ENCODE measurements around the gene HOXA9. TPM values are rescaled to one million over a fixed set of nuclear protein-coding genes. Genes with fewer than 3 reads are reported as not detected.

The HOXA9 gene
- total RNA-seq, 1 experiment from 2014 or later: 29.9 TPM

DNA sequence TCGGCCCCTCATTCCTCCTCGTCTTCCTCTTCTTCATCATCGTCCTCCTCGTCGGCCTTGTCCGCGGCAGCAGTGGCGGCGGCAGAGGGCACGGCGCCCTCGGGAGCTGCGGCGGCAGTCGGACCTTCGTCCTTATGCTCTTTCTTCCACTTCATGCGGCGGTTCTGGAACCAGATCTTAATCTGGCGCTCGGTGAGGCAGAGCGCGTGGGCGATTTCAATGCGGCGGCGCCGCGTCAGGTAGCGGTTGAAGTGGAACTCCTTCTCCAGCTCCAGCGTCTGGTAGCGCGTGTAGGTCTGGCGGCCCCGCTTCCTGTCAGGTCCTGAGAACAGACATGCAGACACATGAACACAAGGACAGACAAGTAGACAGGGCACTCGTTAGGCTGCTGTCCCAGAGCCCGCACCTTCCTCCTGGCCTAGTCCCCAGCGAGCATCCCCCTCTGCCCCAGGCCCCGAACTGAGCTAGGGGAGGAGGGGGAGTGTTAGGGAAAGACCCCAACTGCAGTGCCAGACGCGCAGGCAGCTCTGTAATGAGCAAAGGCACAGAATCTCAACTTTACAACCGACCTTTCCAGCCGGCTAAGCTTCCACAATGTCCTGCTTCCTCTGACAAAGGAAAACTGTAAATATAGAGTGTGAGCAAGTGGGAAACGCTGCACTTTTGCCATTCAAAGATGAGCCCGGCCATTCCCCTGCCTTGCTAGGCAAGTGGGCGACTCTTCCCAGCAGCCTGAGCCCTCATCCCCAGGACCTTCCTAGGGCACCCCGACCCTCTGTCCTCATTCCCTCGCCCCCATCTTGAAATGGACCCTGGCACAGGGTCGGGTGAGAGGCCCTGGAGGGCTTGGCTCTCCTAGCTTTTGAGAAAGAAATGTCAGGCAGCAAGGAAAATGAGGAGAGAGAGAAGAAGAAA is 10.2 kb downstream of the HOXA9 start:
- no peaks in the 10 kb centered on the region for H3K36me3 ChIP-seq
- peak overlapping the region; percentile 83 for H3K4me3 ChIP-seq
- H3K27me3 ChIP-seq: no peaks in the 10 kb centered on the region
- H3K9me3 ChIP-seq: no peaks in the 10 kb centered on the region
- DNase-seq: no peak

DNA sequence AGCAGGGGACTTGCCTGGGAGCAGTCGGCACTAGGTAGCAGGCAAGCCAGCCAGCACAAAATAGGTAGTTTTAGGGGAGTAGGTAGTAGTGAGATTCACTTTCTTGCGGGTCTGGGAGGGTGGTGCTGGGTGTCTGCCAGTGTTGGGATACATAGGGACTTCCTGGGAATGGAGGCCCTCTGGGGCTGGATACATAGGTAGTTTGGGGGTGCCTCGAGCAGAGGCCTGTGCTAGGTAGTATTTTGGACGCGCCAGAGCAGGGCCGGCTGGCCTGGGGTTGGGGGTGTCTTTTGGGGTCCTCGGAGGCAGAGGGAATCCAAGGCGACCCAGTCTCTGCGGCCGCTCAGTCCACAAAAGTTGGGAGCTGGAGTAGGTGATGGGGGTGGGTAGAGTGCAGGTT is 11.0 kb downstream of the HOXA9 start:
- H3K4me3 ChIP-seq: no peak overlapping the region
- no peaks in the 10 kb centered on the region for H3K36me3 ChIP-seq
- no peaks in the 10 kb centered on the region for H3K27me3 ChIP-seq
- no peak for DNase-seq
- H3K9me3 ChIP-seq: no peaks in the 10 kb centered on the region

DNA sequence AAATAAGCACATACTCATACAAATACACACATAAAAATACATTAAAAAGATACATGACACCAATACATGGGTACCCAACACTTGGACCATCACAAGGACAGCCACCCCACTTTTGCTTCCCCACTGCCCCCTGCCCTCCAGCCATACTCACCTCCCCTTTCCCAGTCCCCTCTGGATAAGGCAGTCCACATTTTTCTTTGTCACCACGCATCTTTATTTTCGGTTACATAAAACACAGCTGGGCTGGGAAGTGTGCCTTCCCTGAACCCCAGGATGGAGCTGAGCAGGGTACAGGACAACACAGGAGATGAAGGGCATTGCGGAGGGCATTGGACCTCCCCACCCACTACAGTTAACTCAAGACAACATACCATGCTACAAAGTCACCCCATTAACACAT is 11.8 kb downstream of the HOXA9 start:
- no peaks in the 10 kb centered on the region for H3K9me3 ChIP-seq
- no peaks in the 10 kb centered on the region for H3K36me3 ChIP-seq
- no peaks in the 10 kb centered on the region for H3K27me3 ChIP-seq
- no peak overlapping the region for H3K4me3 ChIP-seq
- no peak for DNase-seq

DNA sequence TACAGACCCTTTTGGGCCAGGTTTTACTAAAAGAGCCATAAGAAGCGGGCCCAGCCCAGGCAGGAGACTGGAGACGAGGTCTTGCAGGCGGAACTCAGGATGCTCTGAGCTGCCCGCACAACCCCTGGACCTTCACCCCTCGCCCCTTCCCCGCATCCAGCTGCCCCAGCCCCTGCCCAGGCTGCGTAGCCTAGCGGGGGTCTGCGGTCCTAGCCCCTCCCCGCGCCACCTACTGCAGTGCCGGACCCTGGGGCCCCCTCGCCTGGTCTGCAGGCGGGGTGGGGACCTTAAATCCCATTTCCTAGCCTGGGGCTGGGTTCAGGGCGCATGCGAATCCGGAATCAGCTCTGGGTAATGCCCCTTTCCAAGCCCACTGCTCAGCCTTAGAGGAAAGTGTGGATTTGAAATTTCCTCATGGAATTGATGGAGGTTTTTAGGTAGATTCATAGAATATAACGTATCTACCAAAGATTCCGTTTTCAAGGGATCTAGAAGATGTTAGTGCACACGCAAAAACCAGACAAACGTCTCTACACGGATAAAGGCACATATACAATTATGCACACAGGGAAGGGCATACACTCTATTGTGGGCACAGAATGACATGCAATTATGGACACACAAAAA is 12.4 kb downstream of the HOXA9 start:
- Histone ChIP-seq H3K4me3 (peak overlapping the region; percentile 53), H3K36me3 (no peaks in the 10 kb centered on the region), H3K9me3 (no peaks in the 10 kb centered on the region), H3K27me3 (no peaks in the 10 kb centered on the region)
- DNase-seq: no peak

DNA sequence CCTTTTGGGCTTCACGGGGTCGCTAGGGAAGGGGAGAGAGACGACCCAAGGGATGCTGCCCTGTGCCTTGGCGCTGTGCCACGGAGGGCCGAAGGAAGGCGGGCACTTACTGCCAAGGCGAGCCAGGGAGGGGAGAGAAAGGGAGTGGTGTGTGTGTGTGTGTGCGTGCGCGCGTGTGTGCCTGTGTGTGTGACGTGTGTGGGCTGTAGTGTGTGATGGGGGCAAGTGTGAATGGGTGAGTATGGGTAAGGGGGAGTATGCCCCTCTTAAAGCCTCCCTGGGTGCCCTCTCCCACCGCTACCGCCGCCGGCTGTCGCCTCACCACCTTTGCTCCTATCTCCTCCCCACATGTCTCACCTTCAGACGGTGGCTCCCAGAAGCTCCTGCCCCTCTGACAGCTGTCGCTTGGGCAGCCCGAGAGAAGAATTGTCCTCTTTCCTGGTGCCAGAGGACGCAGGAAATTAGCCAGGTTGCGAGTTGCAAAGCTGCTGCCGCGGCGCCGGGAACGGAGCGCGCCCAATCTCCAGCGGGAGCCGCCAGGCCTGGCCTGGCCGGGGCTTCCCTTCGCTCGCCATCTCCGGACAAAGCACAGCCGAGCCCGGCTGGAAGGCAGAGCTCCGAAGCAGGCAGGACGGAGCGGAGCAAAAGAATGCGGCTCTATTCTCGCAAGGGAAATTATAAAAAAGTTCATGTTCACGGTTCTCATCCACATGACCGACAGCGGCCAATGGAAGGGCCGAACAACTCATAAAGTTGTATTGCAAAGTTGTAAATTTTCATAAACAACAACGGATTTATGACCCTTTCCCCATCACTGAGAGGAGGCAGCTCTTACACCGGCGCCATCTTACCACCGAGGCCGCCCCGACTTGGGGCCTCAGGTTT is 13.2 kb downstream of the HOXA9 start, which contains the start of gene HOXA3:
Gene HOXA3, minus strand, starts transcription at position 653 of the 885 bp plus-strand sequence. CDS start 41,943 bp downstream, outside the sequence.
- H3K4me3 ChIP-seq: peak within 1 kb of the TSS; percentile 53
- no peaks in the 10 kb centered on the region for H3K36me3 ChIP-seq
- no peaks in the 10 kb centered on the region for H3K27me3 ChIP-seq
- no peaks in the 10 kb centered on the region for H3K9me3 ChIP-seq
- peak; percentile 60 for DNase-seq

DNA sequence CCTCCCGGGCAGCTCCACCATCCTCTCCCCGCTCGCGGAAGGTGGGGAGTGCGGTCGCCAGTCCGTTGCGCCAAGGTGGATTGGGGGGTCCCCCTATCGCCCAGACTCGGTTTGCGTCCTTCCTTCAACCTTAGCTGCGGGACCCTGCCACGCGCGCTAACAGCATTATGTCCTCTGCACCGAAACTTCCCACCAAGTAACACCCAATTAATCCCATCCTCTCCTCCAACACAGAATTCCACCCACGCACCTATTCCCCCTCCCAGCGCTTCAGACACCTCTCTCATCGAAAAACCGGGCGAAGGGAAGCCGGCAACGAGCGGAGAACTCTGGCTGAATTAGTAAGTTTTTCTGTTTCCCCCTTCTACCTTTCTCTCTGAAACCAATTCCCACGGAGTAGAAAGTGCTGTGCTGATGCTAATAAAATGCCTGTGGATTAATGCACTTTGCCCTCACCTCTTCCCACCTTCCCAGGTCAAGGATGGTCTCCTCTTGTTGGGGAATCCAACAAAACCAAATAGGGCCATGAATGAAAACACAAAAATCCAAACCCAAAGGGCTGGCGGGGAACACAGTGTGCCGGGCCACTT is 13.9 kb downstream of the HOXA9 start:
- Histone ChIP-seq H3K27me3 (no peaks in the 10 kb centered on the region), H3K4me3 (peak overlapping the region; percentile 53), H3K9me3 (no peaks in the 10 kb centered on the region), H3K36me3 (no peaks in the 10 kb centered on the region)
- peak; percentile 59 for DNase-seq

DNA sequence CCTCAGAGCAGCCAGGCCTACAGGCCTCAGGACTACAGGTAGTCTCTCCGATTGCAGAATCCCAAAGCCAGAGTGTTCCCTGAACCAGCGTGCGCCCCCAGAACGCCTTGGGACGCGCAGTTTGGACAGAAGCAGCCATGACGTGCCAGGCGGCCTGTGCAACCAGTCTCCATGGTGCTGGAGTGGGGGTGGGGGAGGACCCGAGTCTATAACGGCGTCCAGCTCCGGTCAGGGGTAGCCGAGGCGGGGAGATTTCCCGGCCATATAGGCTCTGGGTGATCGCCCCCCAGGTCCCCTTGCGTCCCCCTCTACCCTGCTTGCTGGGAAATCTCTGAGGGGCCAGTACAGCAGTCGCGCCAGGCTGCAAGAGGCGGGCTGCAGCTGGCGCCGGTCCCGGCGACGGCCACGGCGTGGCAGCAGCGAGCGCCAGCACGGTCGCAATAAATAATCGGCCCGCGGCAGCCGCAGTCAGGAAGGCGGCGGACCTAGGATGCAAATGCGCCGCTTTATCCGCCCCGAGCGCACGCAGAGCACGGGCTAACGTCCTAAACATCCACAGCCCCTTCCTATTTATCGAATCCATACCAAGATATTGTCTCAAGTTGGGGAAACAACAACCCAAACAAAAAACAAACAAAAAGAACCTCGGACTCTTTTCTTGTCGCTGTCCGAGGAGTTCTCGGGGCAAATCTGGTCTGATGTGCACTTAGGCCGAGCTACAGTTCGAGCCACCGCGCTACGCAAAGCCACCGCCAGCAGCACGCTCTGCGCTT is 14.6 kb downstream of the HOXA9 start:
- Histone ChIP-seq H3K27me3 (no peaks in the 10 kb centered on the region), H3K9me3 (no peaks in the 10 kb centered on the region), H3K4me3 (peak overlapping the region; percentile 53), H3K36me3 (peaks cover 3% of the 10 kb centered on the region; the same call in 1 of the 2 replicates)
- peak; percentile 86 for DNase-seq

DNA sequence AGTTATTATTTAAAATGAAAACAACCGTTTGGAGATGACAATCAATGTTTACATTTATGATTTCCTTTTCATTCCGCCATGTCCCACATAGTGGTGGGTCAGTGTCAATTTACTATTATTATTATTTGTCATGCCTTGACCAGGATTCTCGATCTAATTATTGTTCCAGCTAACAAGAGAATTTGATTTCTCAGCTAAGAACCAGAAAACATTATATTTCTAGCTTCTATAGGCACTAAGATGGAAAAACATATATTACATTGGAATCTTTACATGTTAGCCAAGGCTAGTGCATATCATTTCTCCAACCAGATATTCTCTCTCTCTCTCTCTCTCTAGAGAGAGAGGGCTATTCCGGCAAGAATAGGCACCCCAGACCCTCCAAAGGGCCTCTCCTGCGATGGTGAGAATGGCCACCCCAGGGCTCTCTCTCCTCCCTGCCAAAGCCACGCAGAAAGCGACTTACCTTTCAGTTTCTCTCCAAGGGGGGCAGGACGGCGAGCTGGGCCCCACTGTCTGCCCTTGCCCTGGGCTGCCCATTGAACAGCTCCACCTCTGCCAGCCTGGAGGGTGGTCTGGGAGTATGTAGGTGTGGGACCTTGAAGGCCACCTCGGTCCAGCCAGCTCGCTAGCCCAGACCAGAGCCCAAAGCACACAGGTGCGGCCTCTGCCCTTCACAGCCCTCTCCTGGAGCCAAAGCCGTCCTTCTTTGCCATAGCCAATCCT is 15.3 kb downstream of the HOXA9 start:
- DNase-seq: no peak
- Histone ChIP-seq H3K4me3 (peak overlapping the region; percentile 53), H3K9me3 (no peaks in the 10 kb centered on the region), H3K27me3 (no peaks in the 10 kb centered on the region), H3K36me3 (peaks cover 7% of the 10 kb centered on the region; the same call in 1 of the 2 replicates)

DNA sequence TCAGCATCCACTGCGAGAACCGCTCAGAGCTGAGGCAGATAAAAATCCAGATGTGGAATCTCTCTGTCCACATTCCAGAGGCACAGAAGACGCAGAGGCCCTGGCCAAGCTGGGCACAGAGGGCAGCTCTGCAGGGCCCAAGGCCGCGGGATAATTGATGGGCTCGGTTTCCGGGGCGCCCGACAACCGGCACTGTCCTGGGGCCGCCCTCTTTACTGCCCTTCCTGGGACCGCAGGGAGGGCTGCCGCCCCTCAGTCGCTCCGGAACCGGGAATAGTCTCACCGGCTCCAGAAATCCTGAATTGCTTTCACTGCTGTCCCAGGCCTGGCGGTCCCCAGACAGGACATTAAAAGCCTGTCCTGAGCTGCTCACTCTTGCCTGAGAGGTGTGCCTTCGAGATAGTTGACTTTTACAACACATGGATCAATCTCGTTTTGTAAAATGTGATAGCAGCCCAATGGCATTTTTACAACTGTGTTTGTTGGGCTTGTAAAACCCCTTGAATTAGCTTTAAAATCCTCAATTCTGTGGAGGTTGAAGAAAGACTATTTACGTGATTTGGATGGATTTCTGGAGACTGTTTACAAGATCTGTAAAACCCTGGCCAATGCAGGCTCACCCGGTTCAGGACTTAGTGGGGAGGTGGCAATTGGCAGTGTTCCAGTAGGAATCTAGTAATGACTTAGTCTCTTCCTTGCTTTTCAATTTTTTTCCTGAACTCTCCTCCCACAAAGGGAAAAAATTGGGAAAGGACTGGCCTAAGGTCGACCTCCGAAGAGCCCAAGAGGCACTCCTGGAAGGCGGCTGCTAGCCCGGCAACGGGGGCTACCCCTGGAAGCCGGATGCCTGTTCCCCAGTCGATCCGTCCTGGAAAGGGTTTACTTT is 16.3 kb downstream of the HOXA9 start:
- peaks cover 14% of the 10 kb centered on the region; the same call in 1 of the 2 replicates for H3K36me3 ChIP-seq
- DNase-seq: peak; percentile 41
- H3K9me3 ChIP-seq: no peaks in the 10 kb centered on the region
- H3K4me3 ChIP-seq: peak overlapping the region; percentile 53
- no peaks in the 10 kb centered on the region for H3K27me3 ChIP-seq

DNA sequence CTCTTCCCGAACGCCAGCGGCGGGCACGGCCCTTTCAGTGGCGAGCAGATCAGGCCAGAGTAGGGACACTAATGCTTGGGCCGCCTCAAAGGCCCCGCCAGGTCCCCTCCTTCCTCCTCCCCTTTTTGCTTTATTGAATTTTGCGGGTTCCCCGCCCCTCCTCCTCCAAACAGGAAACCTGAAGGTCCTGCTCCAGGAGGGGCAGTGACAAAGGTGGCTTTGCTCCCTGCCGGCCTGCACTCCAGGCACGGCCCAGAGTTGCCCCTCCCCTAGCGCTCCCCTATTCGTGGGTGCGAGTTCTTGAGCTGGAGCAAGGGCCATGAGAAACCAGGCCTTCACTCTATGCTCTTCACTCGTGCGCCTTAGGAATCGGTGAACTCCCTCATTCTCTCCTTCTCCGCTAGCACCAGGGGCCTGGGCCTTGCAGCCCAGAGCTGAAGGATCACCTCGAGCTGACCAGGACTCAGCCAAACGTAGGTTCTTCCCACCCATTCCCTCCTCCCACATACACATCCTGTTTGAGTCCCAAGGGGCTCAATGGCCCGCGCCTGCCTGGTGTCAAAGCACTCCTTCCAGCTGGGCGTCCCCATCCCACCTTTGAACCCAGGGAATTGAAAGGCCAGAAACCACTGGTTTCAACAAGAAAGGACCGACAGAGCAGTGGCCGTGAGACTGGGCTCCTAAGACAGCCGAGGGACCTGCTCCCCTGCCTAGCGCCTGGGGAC is 17.1 kb downstream of the HOXA9 start:
- Histone ChIP-seq H3K36me3 (peaks cover 14% of the 10 kb centered on the region; the same call in 1 of the 2 replicates), H3K27me3 (no peaks in the 10 kb centered on the region), H3K9me3 (no peaks in the 10 kb centered on the region), H3K4me3 (peak overlapping the region; percentile 53; the same call in 1 of the 2 replicates)
- DNase-seq: no peak

DNA sequence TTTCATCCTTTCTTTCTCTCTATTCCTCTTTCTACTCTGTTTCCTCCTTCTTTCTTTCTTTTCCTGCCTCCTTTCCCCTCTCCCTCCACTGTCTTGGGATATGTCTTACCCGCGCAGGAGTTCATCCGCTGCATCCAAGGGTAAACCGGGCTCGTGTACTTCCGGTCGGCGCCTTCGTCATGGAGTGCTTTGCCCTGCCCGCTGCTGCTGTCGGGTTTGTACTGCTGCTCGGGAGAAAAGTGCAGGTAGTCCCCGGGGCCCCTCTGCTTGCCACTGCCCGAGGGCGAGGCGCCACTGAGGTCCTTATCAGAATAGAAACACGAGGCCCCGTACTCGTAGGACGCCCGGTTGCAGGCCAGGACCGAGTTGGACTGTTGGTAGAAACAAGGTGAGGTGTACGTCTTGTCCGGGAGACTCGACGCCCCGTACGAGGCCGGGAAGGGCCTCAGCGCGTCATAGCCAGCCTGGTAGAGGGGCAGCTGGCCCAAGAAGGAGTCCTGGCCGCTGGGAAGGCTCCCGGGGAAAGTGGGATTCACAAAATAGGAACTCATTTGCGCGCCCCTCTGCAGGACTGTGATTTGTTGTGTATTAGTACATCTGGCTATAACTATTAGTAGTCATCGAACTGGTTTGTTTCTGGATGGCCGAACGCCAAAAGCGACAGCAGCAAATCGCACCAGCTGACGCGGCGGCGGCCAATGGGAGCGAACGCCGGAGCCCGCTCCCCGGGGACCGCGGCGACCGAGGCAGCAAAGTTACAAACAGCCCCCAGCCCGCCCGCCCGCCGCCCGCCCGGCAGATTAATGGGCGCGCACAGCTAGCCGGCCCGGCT is 17.9 kb downstream of the HOXA9 start, which contains the start of gene HOXA6:
Gene HOXA6, minus strand, starts transcription at position 576 of the 832 bp plus-strand sequence. Its CDS starts 25 bp downstream, at position 551.
- Histone ChIP-seq H3K9me3 (no peaks in the 10 kb centered on the region), H3K27me3 (no peaks in the 10 kb centered on the region), H3K4me3 (peak within 1 kb of the TSS; percentile 53; the same call in 1 of the 2 replicates), H3K36me3 (peaks cover 14% of the 10 kb centered on the region; the same call in 1 of the 2 replicates)
- DNase-seq: no peak

DNA sequence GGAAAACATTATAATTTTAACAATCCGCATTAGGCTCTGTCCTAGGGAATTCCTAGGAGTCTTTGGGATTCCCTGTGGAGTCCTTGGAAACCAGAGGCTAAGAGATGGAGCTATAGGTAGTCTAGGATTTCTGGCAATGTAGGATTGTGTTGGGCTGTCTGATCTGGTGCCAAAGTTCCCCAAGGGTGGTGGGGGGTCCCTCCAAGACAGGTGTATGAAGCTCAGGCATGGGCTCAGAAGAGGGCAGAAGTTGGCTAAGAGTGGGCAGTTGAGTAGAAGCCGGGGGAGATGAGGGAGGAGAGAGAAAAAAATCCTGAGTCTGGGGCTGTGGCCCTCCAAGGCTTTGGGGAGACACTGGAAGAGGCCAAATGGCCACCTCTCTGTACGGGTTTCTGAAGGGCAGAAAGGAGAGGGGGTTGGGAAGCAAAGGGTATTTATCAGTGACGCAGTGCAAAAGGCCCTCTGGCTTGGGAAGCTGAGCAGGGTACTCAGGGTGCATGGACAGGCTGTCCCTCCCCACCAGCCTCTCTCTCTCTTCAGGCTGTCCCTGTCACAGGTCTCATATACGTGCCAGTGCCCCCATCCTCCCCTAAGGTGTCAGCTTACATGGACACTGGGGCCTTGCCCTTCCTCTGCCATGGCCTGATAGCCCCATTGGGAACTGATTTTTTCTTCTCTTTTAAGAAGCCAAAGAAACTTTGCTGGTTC is 18.7 kb downstream of the HOXA9 start:
- Histone ChIP-seq H3K4me3 (no peak overlapping the region), H3K27me3 (no peaks in the 10 kb centered on the region), H3K36me3 (peaks cover 18% of the 10 kb centered on the region), H3K9me3 (no peaks in the 10 kb centered on the region)
- DNase-seq: no peak
